ENCODE data around the gene NT5C2. TPM values are rescaled to one million over a fixed set of nuclear protein-coding genes. Genes with fewer than 3 reads are reported as not detected.

The NT5C2 gene
- polyA plus RNA-seq, 1 donor (not counting 4 experiments of a cell fraction or from before 2014, with no cell fraction given) = 88.6 TPM

DNA sequence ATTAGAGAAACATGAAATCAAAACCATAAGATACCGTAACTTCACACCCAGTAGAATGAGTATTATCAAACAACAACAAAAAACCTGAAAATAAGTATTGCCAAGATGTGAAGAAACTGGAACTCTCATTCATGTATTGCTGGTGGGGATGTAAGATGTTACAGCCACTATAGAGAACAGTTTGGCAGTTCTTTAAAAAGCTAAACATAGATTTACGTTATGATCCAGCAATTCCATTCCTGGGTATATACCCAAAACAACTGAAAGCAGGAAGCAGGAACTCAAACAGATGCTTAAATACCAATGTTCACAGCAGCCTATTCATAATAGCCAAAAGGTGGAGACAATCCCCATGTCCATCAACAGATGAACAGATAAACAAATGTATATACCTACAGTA, 72.5 kb downstream of the NT5C2 start:
- TF ChIP-seq EZH2 (IDR thresholded peaks at IDR 0.05; ENCODE audit: low read length) = no peak
- TF ChIP-seq, protein P1, sequence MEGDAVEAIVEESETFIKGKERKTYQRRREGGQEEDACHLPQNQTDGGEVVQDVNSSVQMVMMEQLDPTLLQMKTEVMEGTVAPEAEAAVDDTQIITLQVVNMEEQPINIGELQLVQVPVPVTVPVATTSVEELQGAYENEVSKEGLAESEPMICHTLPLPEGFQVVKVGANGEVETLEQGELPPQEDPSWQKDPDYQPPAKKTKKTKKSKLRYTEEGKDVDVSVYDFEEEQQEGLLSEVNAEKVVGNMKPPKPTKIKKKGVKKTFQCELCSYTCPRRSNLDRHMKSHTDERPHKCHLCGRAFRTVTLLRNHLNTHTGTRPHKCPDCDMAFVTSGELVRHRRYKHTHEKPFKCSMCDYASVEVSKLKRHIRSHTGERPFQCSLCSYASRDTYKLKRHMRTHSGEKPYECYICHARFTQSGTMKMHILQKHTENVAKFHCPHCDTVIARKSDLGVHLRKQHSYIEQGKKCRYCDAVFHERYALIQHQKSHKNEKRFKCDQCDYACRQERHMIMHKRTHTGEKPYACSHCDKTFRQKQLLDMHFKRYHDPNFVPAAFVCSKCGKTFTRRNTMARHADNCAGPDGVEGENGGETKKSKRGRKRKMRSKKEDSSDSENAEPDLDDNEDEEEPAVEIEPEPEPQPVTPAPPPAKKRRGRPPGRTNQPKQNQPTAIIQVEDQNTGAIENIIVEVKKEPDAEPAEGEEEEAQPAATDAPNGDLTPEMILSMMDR (optimal IDR thresholded peaks at IDR 0.05 in 1 of 3, IDR thresholded peaks at IDR 0.05 in 1 of 3, conservative IDR thresholded peaks at IDR 0.05 in 1 of 3; ENCODE audit: extremely low read depth in 1 of 3, insufficient read depth in 2 of 3, low read length in 3 of 3) = no peak
- no peak for DNase-seq (ENCODE audit: low read depth, low spot score)
- Histone ChIP-seq H3K9me3 (ENCODE audit: control insufficient read depth, low read depth, low read length) (no peaks in the 10 kb centered on the region), H3K4me2 (ENCODE audit: control insufficient read depth, extremely low read depth, insufficient read depth, low read depth, low read length) (no peak overlapping the region), H3K36me3 (ENCODE audit: control insufficient read depth in 2 of 2, extremely low read depth in 1 of 2, insufficient read depth in 2 of 2, low read length in 2 of 2) (peaks cover 0 to 2% of the 10 kb centered on the region in 2 experiments), H3K27me3 (ENCODE audit: control insufficient read depth, extremely low read depth, insufficient read depth, low read length) (no peaks in the 10 kb centered on the region), H2AFZ (ENCODE audit: control insufficient read depth, low read length) (no peak overlapping the region), H3K9ac (ENCODE audit: control insufficient read depth, extremely low read depth, insufficient read depth, low read length) (no peak overlapping the region), H4K20me1 (ENCODE audit: control insufficient read depth, extremely low read depth, insufficient read depth, low read length) (no peaks in the 10 kb centered on the region), H3K4me3 (ENCODE audit: control insufficient read depth in 2 of 3, extremely low read depth in 1 of 3, insufficient read depth in 2 of 3, low read depth in 1 of 3, low read length in 3 of 3) (no peak overlapping the region), H3K27ac (ENCODE audit: control insufficient read depth, insufficient read depth, low read length) (no peak overlapping the region), H3K79me2 (ENCODE audit: control insufficient read depth, insufficient read depth, low read length) (no peaks in the 10 kb centered on the region), H3K4me1 (ENCODE audit: control insufficient read depth, extremely low read depth, insufficient read depth, low read length) (no peaks in the 10 kb centered on the region), H3K9me1 (ENCODE audit: control insufficient read depth, extremely low read depth, insufficient read depth, low read length) (no peaks in the 10 kb centered on the region)
- dilution Hi-C loops (cut with MboI; ENCODE audit: extremely low pct_ligation_motif_present, low sequenced_read_pairs) = no loop called here
- FAIRE-seq = no peak

DNA sequence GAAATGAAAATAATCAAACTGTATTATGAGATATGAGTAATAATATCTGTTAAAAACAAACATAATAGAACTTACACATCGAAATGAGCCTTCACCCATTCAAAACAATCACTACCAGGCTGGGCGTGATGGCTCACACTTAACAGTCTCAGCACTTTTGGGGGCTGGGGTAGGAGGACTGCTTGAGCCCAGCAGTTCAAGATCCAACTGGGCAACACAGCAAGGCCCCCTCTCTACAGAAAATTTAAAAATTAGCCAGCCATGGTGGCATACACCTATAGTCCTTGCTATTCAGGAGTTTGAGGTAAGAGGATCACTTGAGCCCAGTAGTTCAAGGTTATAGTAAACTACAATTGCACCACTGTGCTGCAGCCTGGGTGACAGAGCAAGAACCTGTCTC, 75.8 kb downstream of the NT5C2 start:
- H3K9me3 ChIP-seq (ENCODE audit: control insufficient read depth, low read depth, low read length) = no peaks in the 10 kb centered on the region
- peaks cover 2% of the 10 kb centered on the region for H3K79me2 ChIP-seq (ENCODE audit: control insufficient read depth, insufficient read depth, low read length)
- H3K27me3 ChIP-seq (ENCODE audit: control insufficient read depth, extremely low read depth, insufficient read depth, low read length) = no peaks in the 10 kb centered on the region
- no peak for DNase-seq (ENCODE audit: low read depth, low spot score)
- H4K20me1 ChIP-seq (ENCODE audit: control insufficient read depth, extremely low read depth, insufficient read depth, low read length) = no peaks in the 10 kb centered on the region
- no peak overlapping the region for H3K4me3 ChIP-seq (ENCODE audit: control insufficient read depth in 2 of 3, extremely low read depth in 1 of 3, insufficient read depth in 2 of 3, low read depth in 1 of 3, low read length in 3 of 3)
- no peak for FAIRE-seq
- no peaks in the 10 kb centered on the region for H3K36me3 ChIP-seq (ENCODE audit: control insufficient read depth in 2 of 2, extremely low read depth in 1 of 2, insufficient read depth in 2 of 2, low read length in 2 of 2)
- no peak for TF ChIP-seq EZH2 (IDR thresholded peaks at IDR 0.05; ENCODE audit: low read length)
- TF ChIP-seq, protein P1 (optimal IDR thresholded peaks at IDR 0.05 in 1 of 3, IDR thresholded peaks at IDR 0.05 in 1 of 3, conservative IDR thresholded peaks at IDR 0.05 in 1 of 3; ENCODE audit: extremely low read depth in 1 of 3, insufficient read depth in 2 of 3, low read length in 3 of 3) = no peak
- dilution Hi-C loops (cut with MboI; ENCODE audit: extremely low pct_ligation_motif_present, low sequenced_read_pairs) = no loop called here
- no peak overlapping the region for H3K9ac ChIP-seq (ENCODE audit: control insufficient read depth, extremely low read depth, insufficient read depth, low read length)
- H3K4me2 ChIP-seq (ENCODE audit: control insufficient read depth, extremely low read depth, insufficient read depth, low read depth, low read length) = no peak overlapping the region
- no peak overlapping the region for H3K27ac ChIP-seq (ENCODE audit: control insufficient read depth, insufficient read depth, low read length)
- no peaks in the 10 kb centered on the region for H3K9me1 ChIP-seq (ENCODE audit: control insufficient read depth, extremely low read depth, insufficient read depth, low read length)
- H2AFZ ChIP-seq (ENCODE audit: control insufficient read depth, low read length) = no peak overlapping the region
- peaks cover 11% of the 10 kb centered on the region for H3K4me1 ChIP-seq (ENCODE audit: control insufficient read depth, extremely low read depth, insufficient read depth, low read length)

All from keratinocyte (primary cell).